SK-N-MC (cell line): ENCODE data around the gene P4HTM.

ENCODE experiments used
- DNase-seq: peaks from one replicate; pipeline ENCODE4 v3.0.0-alpha.2; 2011; ENCODE audit warnings: low read depth, low spot score
- H3K27ac ChIP-seq: fragments of 200-600 bp; sonication (generic); 2 replicates; pipeline ENCODE4 v1.5.1; 2016; ENCODE audit warnings: mixed run types
- H3K36me3 ChIP-seq: fragments of 200-600 bp; sonication (generic); 2 replicates; pipeline ENCODE4 v1.6.1; 2017; ENCODE audit warnings: antibody characterized with exemption, low read length, mixed read lengths; ENCODE audit not compliant: insufficient read depth
- H3K4me3 ChIP-seq: fragments of 200-600 bp; sonication (generic); 2 replicates; pipeline ENCODE4 v1.5.1; 2016
- H3K9ac ChIP-seq: fragments of 200-600 bp; sonication (generic); 2 replicates; pipeline ENCODE4 v1.8.0; 2017; ENCODE audit warnings: mixed run types, mixed read lengths; ENCODE audit not compliant: insufficient read length
- H3K9me3 ChIP-seq: fragments of 200-600 bp; sonication (generic); 2 replicates; pipeline ENCODE4 v1.6.1; 2017; ENCODE audit warnings: low read depth, mild to moderate bottlenecking, antibody characterized with exemption, low read length, moderate library complexity, mixed read lengths
- EZH2 ChIP-seq: fragments of 200-600 bp; sonication (generic); IDR thresholded peaks from one replicate; pipeline ENCODE4 v1.6.1; 2017; ENCODE audit warnings: antibody characterized with exemption
- FOXP2 ChIP-seq: optimal IDR thresholded peaks from 2 replicates; pipeline ENCODE3; 2011; ENCODE audit warnings: mild to moderate bottlenecking, moderate library complexity; ENCODE audit not compliant: insufficient read depth; ENCODE audit errors: extremely low read length, control extremely low read depth
- POLR2AphosphoS5 ChIP-seq: IDR thresholded peaks from 2 replicates; pipeline ENCODE4 v1.6.1; 2012; ENCODE audit warnings: mild to moderate bottlenecking, low read depth, low read length, borderline replicate concordance

P4HTM gene

GRCh38 chr3:48990636-48991469, 812 bp downstream of the P4HTM start:
- Histone ChIP-seq H3K27ac (no peak overlapping the region), H3K9me3 (no peaks in the 10 kb centered on the region), H3K9ac (no peak overlapping the region), H3K36me3 (no peaks in the 10 kb centered on the region), H3K4me3 (no peak overlapping the region)
- no peak for DNase-seq
- TF ChIP-seq FOXP2 (no peak), POLR2AphosphoS5 (no peak), EZH2 (no peak)

- Histone ChIP-seq H3K36me3 (no peaks in the 10 kb centered on the region), H3K9me3 (no peaks in the 10 kb centered on the region), H3K9ac (no peak overlapping the region), H3K4me3 (no peak overlapping the region), H3K27ac (no peak overlapping the region)
- no peak for TF ChIP-seq POLR2AphosphoS5
- no peak for TF ChIP-seq EZH2
- no peak for TF ChIP-seq FOXP2
- no peak for DNase-seq
Observed at GRCh38 chr3:48991851-48992545, 2.0 kb downstream of the P4HTM start.

- no peak for DNase-seq
- Histone ChIP-seq H3K4me3 (no peak overlapping the region), H3K36me3 (no peaks in the 10 kb centered on the region), H3K9me3 (no peaks in the 10 kb centered on the region), H3K9ac (no peak overlapping the region), H3K27ac (no peak overlapping the region)
- TF ChIP-seq EZH2: no peak
- TF ChIP-seq POLR2AphosphoS5: no peak
- TF ChIP-seq FOXP2: no peak
Observed at GRCh38 chr3:48993834-48994233, 3.8 kb downstream of the P4HTM start.

- Histone ChIP-seq H3K4me3 (no peak overlapping the region), H3K27ac (no peak overlapping the region), H3K36me3 (no peaks in the 10 kb centered on the region), H3K9ac (no peak overlapping the region), H3K9me3 (no peaks in the 10 kb centered on the region)
- TF ChIP-seq EZH2 (no peak), POLR2AphosphoS5 (no peak), FOXP2 (no peak)
- no peak for DNase-seq
Observed at GRCh38 chr3:48996640-48997039, 6.6 kb downstream of the P4HTM start.

GRCh38 chr3:48997102-48997635, 7.1 kb downstream of the P4HTM start:
- Histone ChIP-seq H3K9me3 (no peaks in the 10 kb centered on the region), H3K4me3 (no peak overlapping the region), H3K9ac (no peak overlapping the region), H3K36me3 (no peaks in the 10 kb centered on the region), H3K27ac (no peak overlapping the region)
- DNase-seq: no peak
- TF ChIP-seq FOXP2: no peak
- no peak for TF ChIP-seq POLR2AphosphoS5
- no peak for TF ChIP-seq EZH2

GRCh38 chr3:48997714-48998637, 7.9 kb downstream of the P4HTM start:
- no peak for TF ChIP-seq FOXP2
- TF ChIP-seq POLR2AphosphoS5: no peak
- TF ChIP-seq EZH2: no peak
- no peak for DNase-seq
- Histone ChIP-seq H3K9me3 (no peaks in the 10 kb centered on the region), H3K4me3 (no peak overlapping the region), H3K36me3 (no peaks in the 10 kb centered on the region), H3K9ac (no peak overlapping the region), H3K27ac (no peak overlapping the region)

- H3K9me3 ChIP-seq: no peaks in the 10 kb centered on the region
- no peak for TF ChIP-seq FOXP2
- DNase-seq: no peak
- H3K36me3 ChIP-seq: no peaks in the 10 kb centered on the region
- H3K9ac ChIP-seq: no peak overlapping the region
- no peak overlapping the region for H3K27ac ChIP-seq
- H3K4me3 ChIP-seq: no peak overlapping the region
Observed at GRCh38 chr3:48999085-48999858, 9.2 kb downstream of the P4HTM start.
